Heart left ventricle (tissue), 13 donors: ENCODE data around the gene STIM2.

ENCODE experiments used
- CTCF ChIP-seq, 12 donors: fragments of 200-600 bp; sonication (generic) in 4 of 12; IDR thresholded peaks; one replicate each; pipeline versions ENCODE4 v1.5.0 to v1.8.0; 2018 to 2022; ENCODE audit warnings: antibody characterized with exemption in 12 of 12, mild to moderate bottlenecking in 5 of 12
- POLR2A ChIP-seq, 2 donors: fragments of 450-650 bp; IDR thresholded peaks; one replicate each; pipeline ENCODE4 v1.6.1; 2017; ENCODE audit warnings: antibody characterized with exemption in 2 of 2, mild to moderate bottlenecking in 2 of 2, moderate library complexity in 2 of 2
- donor health status: ischemic (EF 13 %, LVEDD 7.1; RV severe dilation, severe dysfunction).
- donor health status: DM: no; HTN: yes; CAD: no.
- donor health status: DM: no; HTN: no; CAD: no.
- donor health status: ischemic (EF 25% LVEDD 6.9; RV normal size, moderate dysfunction).
- donor health status: ischemic (EF 25% LVEDD 5.7; RV mildly dilated, moderate dysfunction).
- donor health status: ischemic (EF 35%, LVEDD 5.7; RV mildly dilated, moderate dysfunction).
- donor health status: nonischemic (EF 11% LVEDD 7.7; RV severe dilation, severe dysfunction).
- donor health status: DM: yes; HTN: yes; CAD: no.
- donor health status: PGD.
- donor health status: ischemic (EF 29% LVEDD 5.4; RV normal size, mild dysfunction).
- donor health status: nonischemic (EF 23%, LVEDD 6.1; RV moderate dilation, normal function).

DNA sequence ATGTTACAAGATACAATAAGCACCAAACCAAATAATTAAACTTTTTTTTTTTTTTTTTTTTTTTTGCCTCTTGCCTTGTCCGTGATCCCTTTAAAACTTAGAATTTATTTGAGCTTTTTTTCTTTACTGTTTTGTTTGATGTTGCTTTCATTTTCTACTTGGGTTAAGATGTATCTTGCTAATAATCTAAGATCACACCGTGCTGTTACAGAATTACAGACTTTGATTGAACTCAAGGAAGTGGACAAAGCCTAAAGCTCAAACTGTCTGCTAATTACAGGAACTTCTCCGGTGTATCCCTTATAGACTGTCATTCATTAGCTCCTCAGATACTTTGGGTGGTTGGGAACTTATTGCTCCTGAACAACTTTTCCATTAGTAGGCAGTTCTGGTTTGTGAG lies 26.5 kb downstream of the STIM2 start:
- TF ChIP-seq CTCF (IDR thresholded peaks at IDR 0.05) (no peak), POLR2A (IDR thresholded peaks at IDR 0.05) (no peak)
